Cardiac muscle cell (in vitro differentiated cells and primary cell): ENCODE measurements around the gene EIF3A. TPM values are rescaled to one million over a fixed set of nuclear protein-coding genes. Genes with fewer than 3 reads are reported as not detected.

Experiments
- DNase-seq, 2 donors: peaks; one replicate each; pipeline versions ENCODE4 v3.0.0 to v3.0.0-alpha.2; 2010 to 2017; ENCODE audit warnings: low read depth in 1 of 2, low spot score in 1 of 2
- H3K27ac ChIP-seq: fragments of 200-600 bp; sonication (generic); 2 replicates; pipeline ENCODE4 v1.5.1; 2016
- H3K27me3 ChIP-seq: fragments of 200-600 bp; sonication (generic); 2 replicates; pipeline ENCODE4 v1.6.0; 2016; ENCODE audit warnings: control low read depth
- H3K36me3 ChIP-seq: fragments of 200-600 bp; sonication (generic); 2 replicates; pipeline ENCODE4 v1.5.1; 2016; ENCODE audit warnings: control low read depth
- H3K4me1 ChIP-seq: fragments of 200-600 bp; sonication (generic); 2 replicates; pipeline ENCODE4 v1.8.1; 2017; ENCODE audit warnings: low read depth, mild to moderate bottlenecking, mixed run types
- H3K4me3 ChIP-seq: fragments of 200-600 bp; sonication (generic); 2 replicates; pipeline ENCODE4 v1.5.1; 2016; ENCODE audit warnings: mild to moderate bottlenecking
- H3K9me3 ChIP-seq: fragments of 200-600 bp; sonication (generic); 2 replicates; pipeline ENCODE4 v1.5.1; 2017; ENCODE audit warnings: low read depth, mild to moderate bottlenecking, control low read depth
- CTCF ChIP-seq: IDR thresholded peaks from 2 replicates; pipeline ENCODE4 v1.5.1; 2012; ENCODE audit warnings: low read depth, mild to moderate bottlenecking, low read length
- polyA plus RNA-seq: library from polyadenylated mRNA; unstranded; fragments of >200 nt; fragmentation: Nextera tagmentation; extraction: Ambion mirVana; gene quantifications from 2 replicates; pipeline ENCODE4 v1.2.1, GENCODE V29; 2016
- total RNA-seq: library from RNA; depleted of rRNA; stranded (reverse); fragments of >200 nt; gene quantifications from 2 replicates; pipeline ENCODE4 v1.2.3, GENCODE V29; 2016

The EIF3A gene
- total and polyA plus RNA-seq, 2 experiments from 2014 or later: 56.7 to 140 TPM

DNA sequence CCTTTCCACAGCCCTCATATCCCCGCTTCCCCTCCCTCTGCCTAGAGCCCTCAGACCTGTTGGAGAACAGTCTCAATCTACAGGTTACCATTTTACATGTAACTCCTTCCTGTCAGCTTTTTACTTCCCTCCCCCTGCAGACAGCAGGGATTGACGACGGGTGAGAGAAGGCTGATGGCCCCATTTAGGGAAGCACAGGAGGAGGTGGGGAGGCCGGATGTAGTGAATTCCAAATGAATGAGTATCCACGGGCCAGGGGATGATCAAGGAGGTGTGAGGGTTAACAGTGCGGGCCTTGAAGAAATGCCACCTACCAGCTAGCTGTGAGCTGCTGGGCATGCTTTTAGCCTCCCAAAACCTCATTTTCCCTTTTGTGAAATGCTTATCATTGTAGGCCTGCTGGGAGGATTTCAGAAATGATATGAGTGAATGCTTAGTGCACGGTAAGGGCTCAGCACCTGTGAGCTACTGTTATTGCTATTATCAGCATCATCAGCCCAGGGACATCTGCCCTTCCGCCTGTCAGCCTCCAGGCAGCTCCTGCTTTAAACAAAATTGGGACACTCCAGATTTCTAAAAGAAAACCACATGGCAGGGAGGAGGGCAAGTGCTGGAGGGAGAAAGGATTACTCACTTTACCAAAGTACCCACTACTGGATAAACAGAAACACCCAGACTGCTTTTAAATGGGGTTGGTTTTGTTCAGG lies 57.6 kb downstream of the EIF3A start:
- H3K36me3 ChIP-seq: no peaks in the 10 kb centered on the region
- no peak overlapping the region for H3K27ac ChIP-seq
- peak in 1 of 2 donors; percentile 46 for DNase-seq
- no peak overlapping the region for H3K4me3 ChIP-seq
- H3K4me1 ChIP-seq: no peaks in the 10 kb centered on the region
- H3K27me3 ChIP-seq: no peaks in the 10 kb centered on the region
- no peak for TF ChIP-seq CTCF
- H3K9me3 ChIP-seq: no peaks in the 10 kb centered on the region

DNA sequence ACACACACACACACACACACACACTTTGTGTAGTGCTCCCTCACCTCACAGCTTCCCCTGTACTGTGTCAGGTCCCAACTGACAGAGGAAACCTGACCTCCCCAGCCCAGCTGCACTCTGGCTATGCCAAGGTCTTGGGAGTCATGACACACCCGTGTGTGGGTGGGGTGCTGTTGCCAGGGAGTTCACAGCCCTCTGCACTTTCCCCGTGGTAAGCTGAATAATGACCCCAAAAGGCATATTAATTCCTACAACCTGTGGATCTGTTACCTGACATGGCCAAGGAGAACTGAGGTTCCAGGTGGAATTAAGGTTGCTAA lies 60.0 kb downstream of the EIF3A start:
- Histone ChIP-seq H3K27me3 (no peaks in the 10 kb centered on the region), H3K4me1 (no peaks in the 10 kb centered on the region), H3K36me3 (no peaks in the 10 kb centered on the region), H3K4me3 (no peak overlapping the region), H3K9me3 (no peaks in the 10 kb centered on the region), H3K27ac (no peak overlapping the region)
- DNase-seq: no peak
- no peak for TF ChIP-seq CTCF

DNA sequence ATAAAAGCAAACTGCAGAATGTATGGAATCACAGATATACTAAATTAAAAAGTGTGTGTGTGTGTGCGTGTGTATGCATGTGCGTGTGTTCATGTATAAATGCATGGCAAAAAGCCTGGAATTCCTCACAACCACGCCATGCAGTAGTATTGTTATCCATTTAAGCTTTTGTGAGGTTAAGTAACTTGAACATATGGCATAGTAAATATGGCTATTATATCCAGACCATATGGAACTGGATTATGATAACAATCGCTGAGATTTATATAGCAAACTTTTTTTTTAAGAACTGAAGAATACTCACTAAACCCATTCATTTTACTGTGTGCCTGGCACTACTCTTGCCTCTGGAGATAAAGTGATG lies 73.4 kb downstream of the EIF3A start:
- no peak overlapping the region for H3K27ac ChIP-seq
- H3K4me1 ChIP-seq: no peaks in the 10 kb centered on the region
- H3K27me3 ChIP-seq: no peaks in the 10 kb centered on the region
- TF ChIP-seq CTCF: no peak
- no peaks in the 10 kb centered on the region for H3K9me3 ChIP-seq
- DNase-seq: no peak
- H3K4me3 ChIP-seq: no peak overlapping the region
- no peaks in the 10 kb centered on the region for H3K36me3 ChIP-seq

DNA sequence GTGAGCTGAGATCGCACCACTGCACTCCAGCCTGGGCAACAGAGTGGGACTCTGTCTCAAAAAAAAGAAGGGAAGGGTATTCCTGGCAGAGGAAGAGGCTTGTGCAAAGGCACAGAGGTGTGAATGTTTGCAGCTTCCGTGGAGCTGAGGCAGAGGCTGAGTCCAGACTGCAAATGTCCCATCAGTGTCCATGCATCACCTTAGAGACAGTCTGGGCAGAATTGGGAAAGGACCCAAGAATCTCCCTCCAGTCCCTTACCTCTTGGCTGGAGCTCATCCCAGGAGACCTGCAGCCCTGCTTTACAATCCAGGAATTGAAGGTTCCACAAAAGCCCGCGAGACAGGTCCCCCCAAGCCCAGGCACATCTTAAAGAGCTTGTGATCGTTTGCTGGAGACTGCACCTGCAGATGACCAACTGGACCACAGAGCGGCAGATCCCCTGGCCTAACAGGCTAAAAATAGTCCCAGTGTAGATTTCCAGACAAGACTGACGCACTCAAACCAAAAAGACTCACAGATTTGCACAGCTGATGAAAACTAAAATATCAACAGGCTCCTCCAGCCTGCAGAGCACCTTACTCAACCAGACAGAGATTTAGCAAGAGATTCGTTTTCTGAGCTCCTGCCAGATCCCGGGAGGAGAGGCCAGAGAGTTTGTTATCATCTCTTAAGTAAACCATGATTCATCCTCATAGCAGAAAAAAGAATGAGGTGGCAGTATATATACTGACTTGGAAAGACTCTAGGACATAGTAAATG lies 74.0 kb downstream of the EIF3A start:
- no peaks in the 10 kb centered on the region for H3K4me1 ChIP-seq

DNA sequence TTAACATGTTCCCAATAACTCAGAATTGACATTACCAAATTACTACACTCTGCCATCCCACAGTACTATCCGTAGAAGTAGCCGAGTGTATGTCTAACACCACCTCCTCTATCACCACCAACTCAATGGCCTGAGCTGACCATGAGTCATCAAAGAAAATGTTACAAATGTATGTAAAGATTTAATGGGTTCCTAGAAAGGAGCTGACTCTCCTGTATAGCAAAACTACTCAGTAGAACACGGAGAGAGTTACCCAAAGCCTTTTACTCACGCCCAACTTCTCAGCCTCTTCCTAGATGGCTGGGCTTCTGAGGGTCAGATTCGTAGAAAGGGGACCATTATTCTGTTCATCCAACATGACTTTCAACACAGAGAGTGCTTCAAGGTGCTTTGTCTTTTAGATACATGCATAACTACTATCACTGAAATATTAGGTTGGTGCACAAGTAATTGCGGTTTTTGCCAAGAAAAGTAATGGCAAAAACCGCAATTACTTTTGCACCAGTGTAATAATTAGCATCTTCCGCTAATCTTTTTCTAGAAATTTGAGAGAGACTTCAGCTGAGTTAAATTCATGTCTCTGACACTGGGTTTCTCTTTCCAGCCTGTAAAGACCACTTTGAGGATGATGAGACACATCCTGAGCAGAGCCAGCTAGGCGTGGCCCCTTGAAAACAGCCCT lies 75.1 kb downstream of the EIF3A start:
- H3K36me3 ChIP-seq: no peaks in the 10 kb centered on the region
- H3K9me3 ChIP-seq: no peaks in the 10 kb centered on the region
- no peaks in the 10 kb centered on the region for H3K4me1 ChIP-seq
- H3K4me3 ChIP-seq: no peak overlapping the region
- H3K27me3 ChIP-seq: no peaks in the 10 kb centered on the region
- no peak for TF ChIP-seq CTCF
- peak in 1 of 2 donors; percentile 26 for DNase-seq
- no peak overlapping the region for H3K27ac ChIP-seq

More for the DNA sequence above, 74.0 kb downstream of the EIF3A start:
- Histone ChIP-seq H3K27me3 (no peaks in the 10 kb centered on the region), H3K4me3 (no peak overlapping the region), H3K27ac (no peak overlapping the region), H3K36me3 (no peaks in the 10 kb centered on the region), H3K9me3 (no peaks in the 10 kb centered on the region)
- DNase-seq: peak in 1 of 2 donors; percentile 94
- TF ChIP-seq CTCF: no peak
